Fibroblast of skin of scalp (primary cell): ENCODE results near the gene TCF21.

Experiments used
- DNase-seq: peaks from one replicate; pipeline ENCODE4 v3.0.0-alpha.2; 2013

Gene TCF21

DNA sequence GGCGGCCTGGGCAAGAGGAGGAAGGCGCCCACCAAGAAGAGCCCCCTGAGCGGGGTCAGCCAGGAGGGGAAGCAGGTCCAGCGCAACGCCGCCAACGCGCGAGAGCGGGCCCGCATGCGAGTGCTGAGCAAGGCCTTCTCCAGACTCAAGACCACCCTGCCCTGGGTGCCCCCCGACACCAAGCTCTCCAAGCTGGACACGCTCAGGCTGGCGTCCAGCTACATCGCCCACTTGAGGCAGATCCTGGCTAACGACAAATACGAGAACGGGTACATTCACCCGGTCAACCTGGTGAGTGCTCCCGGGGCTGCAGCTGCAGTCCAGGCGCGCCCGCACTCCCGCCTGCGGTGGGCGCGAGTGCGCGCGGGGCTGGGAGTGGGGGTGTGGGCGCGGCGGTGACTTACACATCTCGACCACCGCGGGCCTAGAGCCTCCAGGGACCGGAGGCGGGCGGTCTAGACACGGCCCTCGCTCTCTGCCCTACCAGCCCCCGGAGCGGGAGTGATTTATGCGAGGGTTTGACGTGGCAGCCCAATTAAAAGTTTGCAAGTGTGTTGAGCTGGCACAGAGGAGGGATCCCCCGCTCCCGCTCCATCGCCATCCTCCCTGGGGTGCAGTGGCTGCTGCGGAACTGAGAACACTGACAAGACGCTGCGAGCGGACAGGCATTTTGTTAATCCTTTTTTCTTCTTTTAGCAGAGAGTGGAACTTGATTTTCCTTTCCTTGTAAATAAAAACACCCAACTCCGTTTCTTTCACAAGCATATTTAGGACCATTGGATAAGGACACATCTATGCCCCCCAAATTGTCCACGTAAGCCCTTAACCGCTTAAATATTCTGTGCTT, 867 bp downstream of the TCF21 start:
- DNase-seq: no peak

DNA sequence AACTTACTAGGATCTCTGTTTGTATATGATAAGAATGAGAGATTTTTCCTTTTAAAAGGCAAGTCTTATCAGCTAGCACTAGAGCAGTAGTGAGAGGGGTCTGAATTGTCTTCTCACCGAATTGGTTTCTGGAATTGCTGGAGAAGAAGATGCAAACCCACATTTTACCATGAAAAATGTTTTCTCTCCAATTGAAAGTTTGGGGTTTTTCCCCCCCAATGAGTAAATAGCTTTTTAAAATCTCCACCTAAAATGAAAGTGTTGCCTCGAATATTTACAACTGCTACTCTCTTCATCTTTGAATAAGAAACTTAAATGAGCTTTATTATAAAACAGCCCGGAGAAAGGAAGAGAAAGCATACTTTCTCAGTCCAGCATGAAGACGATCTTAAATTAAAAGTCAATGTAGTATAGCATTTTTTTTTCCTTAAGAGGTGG, 1.8 kb downstream of the TCF21 start:
- no peak for DNase-seq

DNA sequence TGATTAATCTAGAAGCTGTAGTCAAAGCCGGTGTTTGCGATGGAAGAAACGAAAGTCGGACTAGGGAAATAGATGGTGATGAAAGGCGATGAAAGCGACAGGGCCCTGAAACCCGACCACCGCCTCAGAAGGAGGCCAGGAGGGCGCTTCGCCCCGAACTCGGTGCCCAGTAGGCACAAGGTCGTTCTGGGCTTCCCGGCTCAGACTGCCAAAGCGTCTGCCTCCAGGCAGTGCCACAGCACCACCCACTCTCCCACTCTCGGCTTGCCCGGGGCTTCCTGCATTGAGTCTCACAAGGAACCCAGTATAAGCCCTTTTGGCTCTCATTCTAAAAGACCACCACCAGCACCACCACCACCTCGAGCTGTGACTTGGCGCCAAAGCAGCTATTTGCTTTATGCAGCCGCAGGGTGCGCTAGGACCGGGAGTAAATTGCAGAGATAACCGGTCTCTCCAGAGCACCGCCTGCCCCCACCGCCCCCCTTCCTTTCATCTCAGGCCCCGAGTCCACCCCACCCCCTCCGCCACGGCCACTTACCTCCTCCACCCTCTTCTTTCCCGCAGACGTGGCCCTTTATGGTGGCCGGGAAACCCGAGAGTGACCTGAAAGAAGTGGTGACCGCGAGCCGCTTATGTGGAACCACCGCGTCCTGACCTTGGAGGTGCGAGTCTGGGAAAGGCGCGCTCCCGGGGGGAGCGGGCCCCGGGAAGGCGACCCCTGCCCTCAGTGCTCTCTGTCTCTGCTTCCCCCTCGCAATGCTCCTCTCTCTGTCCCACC, 2.4 kb downstream of the TCF21 start:
- DNase-seq: no peak

DNA sequence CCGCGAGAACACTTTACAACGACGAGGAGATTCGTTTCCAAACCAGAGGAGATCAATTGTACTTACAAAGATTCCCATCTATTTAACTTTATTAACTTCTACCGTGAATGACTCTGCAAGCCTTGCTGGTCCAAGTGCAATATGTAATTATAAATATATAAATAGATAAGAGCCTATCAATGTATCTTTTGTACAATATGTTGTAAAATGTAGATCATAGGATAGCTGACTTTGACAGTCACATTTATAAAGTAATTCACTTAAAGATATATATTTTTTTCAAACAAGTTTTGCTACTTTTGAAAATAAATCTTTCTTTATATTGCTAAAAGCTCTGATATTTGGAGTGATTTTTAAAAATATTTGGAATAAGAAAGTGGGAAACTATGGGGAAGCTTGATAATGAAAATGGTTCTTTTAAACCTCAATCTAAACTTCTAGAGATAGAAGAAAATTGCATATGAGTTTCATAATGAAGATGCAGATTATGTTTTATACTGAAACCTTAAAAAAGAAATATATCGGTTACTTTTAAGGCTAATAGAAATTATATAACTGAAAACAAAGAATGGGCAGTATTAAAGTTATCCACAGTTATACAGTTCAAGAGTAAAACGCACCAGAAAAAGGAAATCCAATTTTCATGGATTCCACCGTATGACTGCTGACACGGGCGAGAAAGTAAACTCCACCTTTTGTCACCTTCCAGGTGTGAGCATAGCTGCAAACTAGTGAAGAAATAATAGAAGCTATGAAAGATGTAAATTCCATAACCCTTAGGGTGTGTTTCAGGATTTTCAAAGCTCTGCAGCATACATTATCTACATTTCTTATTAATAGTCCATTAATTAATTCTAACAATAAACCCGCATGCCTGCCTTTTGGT, 3.3 kb downstream of the TCF21 start:
- DNase-seq: no peak

DNA sequence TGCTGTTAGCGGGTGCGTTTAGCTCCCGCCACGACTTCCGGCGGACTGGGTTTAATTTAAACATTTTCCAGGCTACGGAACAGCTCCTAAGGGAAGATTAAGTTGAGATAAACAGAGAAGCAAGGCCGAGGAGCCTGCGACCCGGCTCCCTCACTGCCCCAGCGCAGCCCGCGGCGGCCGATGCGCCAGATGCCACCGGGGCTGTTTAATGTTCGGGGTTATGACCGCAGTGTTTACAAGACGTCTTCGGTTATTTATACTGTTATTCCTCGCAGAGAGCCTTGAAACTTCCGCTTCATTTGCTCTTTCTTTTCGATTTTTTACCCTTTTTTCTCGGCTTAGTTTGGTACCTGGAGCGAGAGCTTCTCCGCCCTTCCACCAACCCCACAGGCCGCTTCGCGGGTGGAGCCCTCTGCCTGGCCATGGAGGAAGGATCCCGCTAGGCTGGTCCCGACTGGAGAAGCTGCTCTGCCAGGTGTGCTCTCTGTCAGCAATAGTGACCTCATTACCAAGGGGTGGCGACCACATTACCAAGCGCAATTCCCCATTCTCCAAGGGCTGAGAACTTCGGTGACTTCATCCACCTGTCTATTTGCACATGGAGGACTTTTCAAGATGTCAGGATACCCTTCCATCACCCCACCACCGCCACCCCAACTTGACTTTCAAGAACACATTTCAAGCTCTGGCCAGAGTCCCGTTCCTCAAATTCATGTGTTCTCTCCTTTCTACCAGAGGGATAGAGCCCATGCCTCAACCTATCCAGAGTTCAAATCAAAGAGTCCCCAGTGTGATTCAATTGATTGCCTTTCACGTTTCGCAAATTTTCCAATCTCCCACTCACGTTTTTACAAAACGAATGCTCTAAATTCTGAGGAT, 4.1 kb downstream of the TCF21 start:
- DNase-seq: no peak

DNA sequence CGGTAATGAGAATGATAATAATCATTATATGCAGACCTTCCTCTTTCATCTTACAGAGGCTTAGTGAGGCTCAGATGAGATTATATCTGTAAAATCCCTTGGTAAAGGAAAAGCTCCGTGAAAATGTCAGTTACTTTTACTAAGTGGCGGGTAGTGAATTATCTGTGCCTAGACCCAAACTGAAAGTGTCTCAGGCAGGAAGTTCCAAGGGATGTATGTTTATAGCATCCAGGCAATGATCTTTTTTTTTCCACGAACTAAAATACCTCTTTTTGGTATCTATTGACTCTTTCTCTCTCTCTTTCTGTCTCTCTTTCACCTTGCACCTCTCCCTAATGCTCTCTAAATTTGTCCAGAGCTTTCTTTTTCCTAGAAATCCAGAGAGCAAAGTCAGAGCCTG, 5.0 kb downstream of the TCF21 start:
- DNase-seq: no peak

DNA sequence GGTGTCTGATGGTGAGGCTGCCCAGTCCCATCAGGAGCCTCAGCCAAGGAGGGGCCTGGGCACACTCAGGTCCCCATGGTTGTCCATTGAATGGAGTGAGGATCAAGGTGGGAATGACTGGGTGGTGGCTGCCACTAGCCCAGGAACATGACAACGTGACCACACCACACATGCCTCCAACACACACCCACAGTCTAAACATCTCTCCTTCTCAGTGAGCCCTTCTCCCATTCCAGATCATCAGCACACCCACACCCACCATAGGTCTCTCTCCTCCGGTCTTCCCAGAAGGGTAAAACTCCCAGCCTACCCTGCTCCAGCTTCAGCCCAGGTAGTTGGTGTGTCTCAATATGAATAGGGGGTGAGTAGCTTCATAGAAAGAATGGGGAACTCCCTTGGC, 5.5 kb downstream of the TCF21 start:
- DNase-seq: no peak

DNA sequence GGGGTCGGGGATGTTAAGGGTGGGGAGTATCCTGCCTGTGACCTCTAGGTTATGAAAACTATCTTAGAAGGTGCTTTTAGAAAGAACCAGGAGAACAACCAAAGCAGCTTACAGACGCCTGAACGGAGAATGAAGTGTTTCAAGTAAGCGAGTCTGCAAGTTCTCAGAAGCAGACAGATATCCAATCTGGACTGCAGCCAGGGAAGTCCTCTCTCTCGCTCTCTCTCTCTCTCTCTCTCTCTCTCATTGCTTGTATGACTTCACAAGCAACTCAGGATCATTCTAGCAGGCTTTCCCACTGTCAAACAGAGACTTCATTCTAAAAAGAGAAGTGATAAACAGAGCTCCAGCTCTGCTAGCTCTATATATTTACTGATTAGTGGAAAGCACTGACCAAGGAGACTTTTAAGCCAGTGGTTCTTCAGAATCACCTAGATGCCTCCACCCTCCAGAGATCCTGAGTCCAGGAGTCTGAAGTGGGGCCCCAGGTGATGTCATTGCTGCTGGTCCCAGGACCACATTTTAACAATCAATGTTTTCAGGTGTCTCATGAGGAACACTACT, 6.0 kb downstream of the TCF21 start:
- DNase-seq: no peak

DNA sequence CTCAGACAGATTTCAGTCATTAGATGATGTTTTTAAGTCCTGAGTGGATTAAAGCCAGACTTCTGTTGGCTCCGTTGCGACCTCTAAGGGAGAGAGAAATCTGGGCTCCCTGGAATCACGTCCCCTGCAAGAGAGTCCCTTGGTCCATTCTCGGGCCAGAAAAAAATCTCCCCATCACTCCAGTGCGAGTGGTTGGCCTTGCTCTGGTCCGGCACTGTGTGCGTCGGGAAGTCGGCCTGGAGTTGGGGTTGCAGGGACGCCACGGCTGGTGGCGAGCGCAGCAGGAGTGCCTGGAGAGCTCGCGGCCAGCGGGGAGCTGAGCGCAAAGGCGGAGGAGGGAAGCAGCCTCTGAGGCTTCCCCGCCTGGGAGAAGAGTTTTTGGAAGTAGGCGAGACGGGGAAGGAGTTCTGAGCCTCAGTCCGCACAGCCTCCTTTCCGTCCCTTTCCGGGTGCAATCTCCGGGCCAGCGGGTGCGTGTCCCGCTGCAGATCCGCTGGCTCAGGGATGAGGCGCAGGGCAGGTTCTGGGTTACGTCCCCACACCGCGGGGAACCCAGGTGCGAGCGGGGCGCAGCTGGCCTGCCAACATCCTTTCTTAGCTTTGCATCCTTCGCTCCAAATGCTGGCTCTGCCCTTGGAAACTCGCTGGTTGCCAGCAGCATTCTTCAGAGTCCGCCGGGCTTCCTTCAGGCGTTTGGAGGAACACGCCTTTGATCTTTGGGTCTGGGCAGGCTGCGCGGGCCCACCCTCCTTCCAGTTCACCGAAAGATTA, 6.8 kb downstream of the TCF21 start:
- DNase-seq: no peak

DNA sequence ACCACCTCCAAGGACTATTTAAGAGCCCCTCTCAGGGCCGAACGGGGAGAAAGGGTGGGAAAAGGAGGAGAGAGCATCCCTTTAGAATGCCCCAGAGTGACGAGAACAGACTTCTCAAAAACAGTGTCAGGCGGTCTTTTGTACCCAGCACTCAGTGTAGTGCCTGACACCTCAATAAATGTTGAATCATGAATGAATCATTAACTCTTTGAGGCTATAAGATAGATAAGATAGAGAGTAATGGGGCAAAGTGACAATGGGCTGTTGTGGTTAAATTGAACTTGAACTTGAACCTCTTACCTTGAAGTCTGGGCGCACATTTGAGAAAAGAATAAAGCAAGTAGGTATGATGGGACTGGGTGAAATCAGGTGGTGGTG, 7.4 kb downstream of the TCF21 start:
- DNase-seq: no peak

DNA sequence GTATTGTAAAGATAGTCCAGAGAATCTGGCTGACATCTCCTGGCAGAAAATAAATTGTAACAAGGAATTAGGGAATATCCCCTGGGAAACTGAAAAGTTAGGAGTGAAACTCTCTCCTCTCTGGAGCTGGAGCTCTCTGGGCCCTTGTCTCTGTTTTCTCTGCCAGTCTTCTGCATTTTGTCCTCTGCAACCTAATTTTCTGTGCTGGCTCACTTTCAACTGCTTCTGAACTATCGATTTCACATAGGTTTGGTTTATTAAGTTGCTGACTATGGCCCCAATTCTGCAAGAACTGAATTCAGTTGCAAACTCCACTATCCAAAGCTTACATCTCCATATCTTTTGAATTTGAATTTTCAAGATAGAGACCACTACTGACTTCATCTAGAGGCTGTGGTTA, 9.3 kb downstream of the TCF21 start:
- DNase-seq: no peak

DNA sequence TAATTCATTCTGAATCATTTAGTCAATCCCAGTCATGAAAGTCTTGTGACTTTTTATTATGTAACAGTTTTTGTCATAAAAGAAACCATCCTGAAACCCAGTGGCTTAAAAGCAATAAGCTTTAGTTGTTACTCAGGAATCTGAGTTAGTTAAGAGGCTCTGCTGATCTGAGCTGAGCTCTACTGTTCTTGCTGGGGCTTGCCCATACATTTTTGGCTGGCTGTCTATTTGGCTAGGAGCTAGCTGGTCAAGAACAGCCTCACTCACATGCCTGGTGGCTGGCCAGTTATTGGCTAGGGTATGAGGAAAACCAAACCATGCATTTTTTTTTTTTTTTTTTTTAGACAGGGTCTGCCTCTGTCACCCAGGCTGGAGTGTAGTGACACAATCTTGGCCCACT, 10.6 kb downstream of the TCF21 start:
- DNase-seq: no peak

DNA sequence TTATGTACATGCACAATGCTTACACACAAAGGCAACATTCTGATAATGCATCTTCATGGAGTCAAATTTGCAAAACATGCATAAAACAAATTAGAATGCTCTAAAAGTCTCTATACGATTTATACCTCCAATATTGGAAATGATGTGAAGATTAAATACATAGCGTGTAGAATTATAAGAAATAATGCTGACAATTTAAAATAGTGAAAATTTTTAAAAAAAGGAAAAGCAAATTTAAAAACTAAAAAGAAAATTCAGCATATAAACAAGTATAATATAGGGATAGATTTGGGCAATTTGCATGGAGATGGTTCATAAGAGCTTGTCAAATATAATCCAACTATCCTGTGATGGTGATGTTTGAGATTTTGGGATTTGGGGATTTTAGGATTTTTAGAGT, 14.9 kb downstream of the TCF21 start:
- DNase-seq: no peak

DNA sequence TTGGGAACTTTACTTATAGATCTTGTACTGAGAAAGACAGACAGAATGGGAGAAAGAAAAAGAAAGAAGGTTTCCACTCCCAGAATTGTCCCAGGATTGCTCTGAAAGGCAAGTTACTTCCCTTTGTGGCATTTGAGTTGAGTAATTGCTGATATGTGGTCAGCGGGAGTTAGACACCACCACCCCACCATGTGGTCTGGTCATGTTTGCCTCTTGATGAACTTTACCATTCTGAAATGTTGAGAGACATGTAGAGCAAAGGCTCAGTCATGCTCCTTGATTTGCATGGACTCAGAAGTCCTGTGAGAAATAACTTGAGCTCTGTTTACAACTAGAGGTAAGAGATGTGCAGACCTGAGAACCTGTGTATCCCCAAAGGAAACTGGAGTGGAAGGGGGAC, 17.1 kb downstream of the TCF21 start:
- no peak for DNase-seq

DNA sequence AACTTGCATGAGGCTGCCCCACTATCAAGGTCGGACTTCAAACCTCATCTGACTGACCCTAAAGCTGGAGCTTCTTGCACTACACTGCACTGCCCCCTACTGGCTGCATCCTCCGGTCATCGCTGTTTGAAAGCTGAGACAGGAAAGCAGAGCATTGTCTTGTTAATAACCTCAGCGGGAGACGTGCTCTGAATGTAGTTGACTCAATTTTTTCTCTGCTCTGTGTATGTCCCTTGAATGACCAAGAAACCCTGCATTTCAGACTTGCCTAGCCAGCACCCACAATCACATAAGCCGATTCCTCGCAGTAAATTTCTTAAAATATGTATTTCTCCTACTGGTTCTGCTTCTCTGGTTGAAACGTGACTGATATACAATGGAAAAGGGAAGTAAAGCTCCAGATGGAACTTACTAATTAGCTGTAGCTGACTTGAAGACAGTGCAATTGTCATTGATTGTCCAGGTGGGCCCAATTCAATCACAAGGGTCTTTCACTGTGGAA, 27.8 kb downstream of the TCF21 start:
- peak; percentile 83 for DNase-seq

DNA sequence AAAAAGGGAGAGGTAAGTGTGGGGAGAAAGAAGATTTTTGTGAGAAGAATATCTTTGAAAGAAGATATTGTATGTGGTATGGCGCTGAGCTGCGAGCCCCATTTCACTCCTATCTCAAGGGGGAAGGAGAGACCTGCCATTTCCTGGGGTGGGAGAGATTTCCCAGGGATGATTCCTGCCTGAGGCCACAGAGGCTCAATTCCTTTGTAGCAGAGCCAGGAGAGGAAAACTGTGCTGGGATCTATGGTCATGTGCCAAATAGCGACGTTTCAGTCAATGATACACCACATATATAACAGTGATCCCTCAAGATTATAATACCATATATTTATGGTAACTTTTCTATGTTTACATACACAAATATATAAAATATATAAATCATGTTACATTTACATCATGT, 28.9 kb downstream of the TCF21 start:
- no peak for DNase-seq

DNA sequence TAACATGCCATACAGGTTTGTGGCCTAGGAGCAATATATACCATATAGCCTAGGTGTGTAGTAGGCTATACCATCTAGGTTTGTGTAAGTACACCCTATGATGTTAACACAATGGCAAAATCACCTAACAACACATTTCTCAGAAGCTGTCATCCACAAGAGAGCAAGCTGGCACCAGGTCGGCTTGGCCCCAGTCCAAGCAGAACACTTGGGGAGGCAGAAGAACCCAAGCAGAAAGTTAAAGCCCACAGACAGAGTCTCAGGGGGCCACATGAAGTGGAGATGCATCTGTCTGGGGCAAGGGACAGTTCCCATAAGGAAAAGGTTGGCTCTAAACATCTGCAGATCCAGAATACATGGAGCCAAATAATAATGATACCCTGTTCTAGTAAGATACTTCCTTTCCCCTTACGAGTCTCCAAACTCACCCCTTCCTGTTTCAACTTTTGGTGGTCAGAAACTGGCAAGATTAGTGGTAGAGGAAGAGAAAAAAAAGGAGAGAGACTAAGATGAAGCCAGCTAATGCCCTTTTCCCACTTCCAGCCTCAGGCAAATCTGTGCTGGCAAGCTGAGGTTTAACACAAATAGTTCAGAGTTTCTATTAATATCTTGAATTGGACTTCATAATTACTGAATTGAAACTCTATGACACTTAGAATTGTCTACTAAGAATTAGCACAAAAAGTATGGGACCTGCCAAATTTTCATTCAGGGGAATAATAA, 29.5 kb downstream of the TCF21 start:
- DNase-seq: no peak

DNA sequence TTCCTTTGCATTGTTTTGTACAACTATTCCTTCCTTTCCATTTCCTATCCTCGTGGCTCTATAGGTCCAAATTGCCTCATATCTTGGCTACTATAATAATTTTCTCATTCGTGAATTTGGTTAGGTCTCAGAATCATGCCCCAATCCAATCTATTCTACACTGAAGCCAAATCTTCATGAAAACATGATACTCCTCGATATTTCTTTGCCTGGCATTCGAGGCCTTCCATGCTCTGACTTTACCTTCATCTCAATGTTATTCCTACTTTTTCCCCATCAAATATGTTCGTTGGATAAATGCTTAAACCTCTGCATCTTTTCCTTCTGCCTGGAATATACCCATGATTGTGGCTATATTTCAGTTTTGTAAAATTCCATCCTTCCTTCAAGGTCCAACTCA, 30.4 kb downstream of the TCF21 start:
- no peak for DNase-seq

DNA sequence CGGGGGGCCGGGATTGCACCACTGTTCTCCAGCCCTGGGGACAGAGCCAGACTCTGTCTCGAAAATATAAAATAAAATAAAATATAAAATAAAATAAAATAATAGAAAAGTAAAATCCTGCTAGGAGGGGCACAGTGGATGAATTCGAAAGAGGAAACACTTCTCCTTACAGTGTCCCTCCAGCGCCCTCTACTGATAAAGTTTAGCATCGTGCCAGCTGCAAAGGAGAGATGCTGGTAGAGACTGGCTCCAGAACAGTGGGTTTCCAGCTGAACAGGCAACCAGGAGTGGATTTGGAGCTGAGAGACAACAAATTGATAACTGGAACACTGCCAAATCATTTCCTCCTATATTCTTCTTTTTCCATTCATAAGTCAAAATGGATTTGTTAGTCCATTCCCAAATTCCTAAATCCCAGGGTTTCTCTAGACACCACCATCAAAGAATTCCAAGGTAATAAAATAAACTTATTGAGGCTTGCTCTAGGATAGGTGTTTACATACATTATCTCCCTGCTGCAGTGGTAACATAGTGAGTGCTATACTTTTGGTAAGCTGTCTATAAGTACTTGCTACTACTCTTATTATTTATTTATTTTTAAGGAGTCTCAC, 32.4 kb downstream of the TCF21 start:
- DNase-seq: peak; percentile 79
